Right atrium auricular region (tissue), 2 donors: ENCODE measurements around the gene IFITM1. TPM values are rescaled to one million over a fixed set of nuclear protein-coding genes. Genes with fewer than 3 reads are reported as not detected.
"Not testable (repeated sequence)": the region's sequence is repeated elsewhere in the genome, so short reads cannot be mapped to it uniquely, and the experiment has no call there.

Source experiments
- DNase-seq: peaks from one replicate; pipeline ENCODE4 v3.0.0-alpha.2; 2019; ENCODE audit warnings: low spot score
- H3K27ac ChIP-seq, 2 donors: fragments of 200-600 bp; sonication (generic); 1 replicate in 1 of 2; 2 replicates in 1 of 2; pipeline ENCODE4 v1.5.1; 2016 to 2019
- H3K27me3 ChIP-seq, 2 donors: fragments of 200-600 bp; sonication (generic); one replicate each; pipeline versions ENCODE4 v1.5.1 to v1.6.0; 2017 to 2019
- H3K36me3 ChIP-seq: fragments of 200-600 bp; sonication (generic); one replicate; pipeline ENCODE4 v1.5.1; 2016
- H3K4me1 ChIP-seq, 2 donors: fragments of 200-600 bp; sonication (generic); one replicate each; pipeline versions ENCODE4 v1.5.1 to v1.6.0; 2017 to 2019
- H3K4me3 ChIP-seq, 2 donors: fragments of 200-600 bp; sonication (generic); 1 replicate in 1 of 2; 2 replicates in 1 of 2; pipeline ENCODE4 v1.5.1; 2017 to 2019; ENCODE audit warnings: mild to moderate bottlenecking in 1 of 2, moderate library complexity in 1 of 2
- H3K9me3 ChIP-seq, 2 donors: fragments of 200-600 bp; sonication (generic); one replicate each; pipeline ENCODE4 v1.5.1; 2019
- CTCF ChIP-seq, 2 donors: fragments of 200-600 bp; sonication (generic); IDR thresholded peaks; one replicate each; pipeline ENCODE4 v1.5.1; 2019; ENCODE audit warnings: antibody characterized with exemption in 2 of 2
- total RNA-seq, 2 donors: library from RNA; depleted of rRNA; stranded (reverse); fragments of >200 nt; gene quantifications; one replicate each; pipeline ENCODE4 v1.1.0, GENCODE V29; 2016

The IFITM1 gene
- total RNA-seq, 2 donors from 2014 or later, result 82.3 to 241 TPM

GRCh38 chr11:325796-326591, 12.2 kb downstream of the IFITM1 start:
- Histone ChIP-seq H3K4me1 (peaks cover 0 to 38% of the 10 kb centered on the region in 2 donors), H3K27ac (peak overlapping the region; percentile 87 to 90), H3K27me3 (no peaks in the 10 kb centered on the region), H3K36me3 (no peaks in the 10 kb centered on the region), H3K4me3 (peak overlapping the region in 1 of 2 donors; percentile 5), H3K9me3 (no peaks in the 10 kb centered on the region)
- TF ChIP-seq CTCF (IDR thresholded peaks at IDR 0.05), result no peak
- no peak for DNase-seq

DNA sequence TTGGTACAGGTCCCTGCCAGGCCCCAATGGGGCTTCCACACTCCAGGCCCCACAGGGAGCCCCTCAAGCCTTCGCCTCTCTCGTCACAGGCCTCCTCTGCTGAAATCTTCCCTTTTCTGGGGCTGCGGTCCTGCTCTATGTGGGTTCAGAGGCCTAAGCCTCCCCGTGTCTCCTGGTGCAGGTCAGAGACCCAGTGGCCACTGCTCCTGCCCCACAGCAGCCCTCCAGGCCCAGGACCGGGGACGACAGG, 12.7 kb downstream of the IFITM1 start:
- H3K27ac ChIP-seq, result peak overlapping the region; percentile 87 to 90
- no peaks in the 10 kb centered on the region for H3K27me3 ChIP-seq
- H3K9me3 ChIP-seq, result no peaks in the 10 kb centered on the region
- no peaks in the 10 kb centered on the region for H3K36me3 ChIP-seq
- H3K4me1 ChIP-seq, result peaks cover 0 to 38% of the 10 kb centered on the region in 2 donors
- no peak for TF ChIP-seq CTCF (IDR thresholded peaks at IDR 0.05)
- peak overlapping the region in 1 of 2 donors; percentile 5 for H3K4me3 ChIP-seq
- no peak for DNase-seq

- Histone ChIP-seq H3K4me1 (peaks cover 0 to 38% of the 10 kb centered on the region in 2 donors), H3K27me3 (no peaks in the 10 kb centered on the region), H3K27ac (peak overlapping the region; percentile 87 to 90), H3K4me3 (peak overlapping the region in 1 of 2 donors; percentile 26), H3K9me3 (no peaks in the 10 kb centered on the region), H3K36me3 (no peaks in the 10 kb centered on the region)
- TF ChIP-seq CTCF (IDR thresholded peaks at IDR 0.05), result no peak
- peak; percentile 94 for DNase-seq
Observed at GRCh38 chr11:326842-327580, 13.2 kb downstream of the IFITM1 start.

DNA sequence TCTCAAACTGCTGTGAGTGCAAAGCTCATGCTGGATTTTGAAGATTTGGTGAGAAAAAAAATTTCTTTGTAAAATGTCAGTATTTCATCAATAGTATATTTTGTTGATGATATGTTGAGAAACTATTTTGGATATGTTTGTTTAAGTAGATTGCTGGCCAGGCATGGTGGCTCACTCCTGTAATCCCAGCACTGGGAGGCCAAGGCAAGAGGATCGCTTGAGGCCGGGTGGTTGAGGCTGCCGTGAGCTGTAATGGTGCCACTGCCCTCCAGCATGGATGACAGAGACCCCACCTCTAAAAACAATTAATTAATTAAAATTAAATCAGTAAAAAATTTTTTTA, 13.7 kb downstream of the IFITM1 start:
- Histone ChIP-seq H3K9me3 (no peaks in the 10 kb centered on the region), H3K27me3 (no peaks in the 10 kb centered on the region), H3K4me3 (peak overlapping the region in 1 of 2 donors; percentile 26), H3K36me3 (no peaks in the 10 kb centered on the region), H3K27ac (peak overlapping the region; percentile 87 to 90), H3K4me1 (peaks cover 0 to 38% of the 10 kb centered on the region in 2 donors)
- no peak for TF ChIP-seq CTCF (IDR thresholded peaks at IDR 0.05)
- no peak for DNase-seq

- DNase-seq, result no peak
- Histone ChIP-seq H3K36me3 (no peaks in the 10 kb centered on the region), H3K27ac (peak overlapping the region in 1 of 2 donors; percentile 90), H3K4me1 (peaks cover 0 to 38% of the 10 kb centered on the region in 2 donors), H3K9me3 (no peaks in the 10 kb centered on the region), H3K27me3 (no peaks in the 10 kb centered on the region), H3K4me3 (no peak overlapping the region)
- no peak for TF ChIP-seq CTCF (IDR thresholded peaks at IDR 0.05)
Observed at GRCh38 chr11:328012-328411, 14.2 kb downstream of the IFITM1 start.

GRCh38 chr11:328516-329100, 14.8 kb downstream of the IFITM1 start:
- H3K4me3 ChIP-seq, H3K9me3 ChIP-seq, H3K27ac ChIP-seq, DNase-seq, H3K36me3 ChIP-seq, H3K27me3 ChIP-seq: not testable (repeated sequence)
- peaks cover 0 to 38% of the 10 kb centered on the region in 2 donors for H3K4me1 ChIP-seq
